Stimulated activated CD4-positive, alpha-beta T cell treated with anti-CD3 and anti-CD28 coated beads, Interleukin-1b, Interleukin-23, amount 100 ng/mL, for 24 hours (primary cell): ENCODE data around the gene ZIC2.
"Not testable (repeated sequence)": the region's sequence is repeated elsewhere in the genome, so short reads cannot be mapped to it uniquely, and the experiment has no call there.

Experiments used
- DNase-seq, 4 experiments: peaks; one replicate each; pipeline ENCODE4 v3.0.0-alpha.2; 2020; ENCODE audit warnings: low read depth in 4 of 4, low spot score in 1 of 4

Gene ZIC2

DNA sequence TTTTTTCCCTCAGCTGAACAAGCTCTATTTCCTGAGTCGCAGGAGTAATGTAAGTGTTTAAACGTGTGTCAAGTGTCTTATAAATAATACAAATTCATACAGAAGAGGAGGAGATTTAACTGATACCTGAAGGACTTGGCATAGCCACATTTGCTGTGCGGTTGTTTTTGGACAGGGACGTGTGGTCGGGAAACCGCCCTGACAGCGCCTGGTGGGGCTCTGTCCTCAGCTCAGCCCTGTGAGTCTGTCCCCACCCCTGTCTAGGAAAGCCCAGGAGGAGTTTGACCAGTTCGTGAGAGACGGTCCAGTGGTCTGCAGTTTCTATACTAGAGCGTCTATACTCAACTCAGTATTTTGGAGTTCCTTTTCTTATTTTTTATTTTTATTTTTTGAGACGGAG lies 16.7 kb downstream of the ZIC2 start:
- no peak for DNase-seq

DNA sequence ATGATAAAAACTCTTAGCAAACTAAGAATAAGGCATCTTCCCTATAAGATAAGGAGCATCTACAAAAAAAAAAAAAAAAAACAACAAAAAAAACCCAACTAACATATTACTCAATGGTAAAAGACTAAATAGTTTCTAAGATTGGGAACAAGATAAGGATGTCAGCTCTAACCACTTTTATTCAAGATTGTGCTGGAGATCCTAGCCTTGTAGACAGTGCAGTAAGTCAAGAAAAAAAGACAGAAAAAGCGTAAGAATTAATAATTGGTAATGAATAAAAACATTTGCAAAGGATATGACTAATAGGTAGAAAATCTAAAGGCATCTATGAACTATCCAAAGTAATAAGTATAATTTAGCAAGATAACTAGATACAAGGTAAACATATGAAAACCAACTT lies 33.0 kb downstream of the ZIC2 start:
- DNase-seq = no peak

DNA sequence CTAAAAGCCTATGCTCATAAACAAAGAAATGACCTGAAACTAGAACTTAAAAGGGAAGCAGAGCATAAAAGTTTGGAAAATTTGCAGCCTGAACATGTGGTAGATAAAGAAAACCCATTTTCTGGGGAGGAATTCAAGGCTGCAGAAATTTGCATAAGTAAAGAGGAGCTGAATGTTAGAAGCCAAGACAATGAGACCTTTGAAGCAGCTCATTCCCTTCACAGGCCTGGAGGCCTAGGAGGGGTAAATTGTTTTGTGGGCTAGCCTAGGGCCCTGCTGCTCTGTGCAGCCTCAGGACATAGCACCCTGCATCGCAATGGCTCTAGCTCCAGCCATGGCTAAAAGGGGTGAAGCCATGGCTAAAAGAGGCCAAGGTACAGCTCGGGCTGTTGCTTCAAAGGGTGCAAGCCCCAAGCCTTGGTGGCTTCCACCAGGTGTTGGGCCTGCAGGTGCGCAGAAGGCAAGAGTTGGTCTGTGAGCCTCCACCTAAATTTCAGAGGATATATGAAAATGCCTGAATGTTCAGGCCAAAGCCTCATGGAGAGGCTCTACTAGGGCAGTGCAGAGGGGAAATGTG lies 38.3 kb downstream of the ZIC2 start:
- DNase-seq = no peak

DNA sequence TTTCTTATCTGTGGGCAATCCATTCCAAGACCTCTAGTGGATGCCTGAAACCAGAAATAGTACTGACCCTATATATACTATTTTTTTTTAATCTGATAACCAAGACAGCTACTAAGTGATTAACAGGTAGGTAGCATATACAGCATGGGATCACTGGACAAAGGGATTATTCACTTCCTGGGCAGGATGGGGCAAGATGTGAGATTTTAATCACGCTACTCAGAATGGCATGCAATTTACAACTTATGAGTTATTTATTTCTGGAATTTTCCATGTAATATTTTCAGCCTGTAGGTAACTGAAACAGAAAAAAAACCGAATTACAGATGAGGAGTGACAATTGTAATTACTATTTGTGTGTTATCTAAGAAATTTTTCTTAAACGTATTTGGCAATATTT lies 41.2 kb downstream of the ZIC2 start:
- DNase-seq = no peak

DNA sequence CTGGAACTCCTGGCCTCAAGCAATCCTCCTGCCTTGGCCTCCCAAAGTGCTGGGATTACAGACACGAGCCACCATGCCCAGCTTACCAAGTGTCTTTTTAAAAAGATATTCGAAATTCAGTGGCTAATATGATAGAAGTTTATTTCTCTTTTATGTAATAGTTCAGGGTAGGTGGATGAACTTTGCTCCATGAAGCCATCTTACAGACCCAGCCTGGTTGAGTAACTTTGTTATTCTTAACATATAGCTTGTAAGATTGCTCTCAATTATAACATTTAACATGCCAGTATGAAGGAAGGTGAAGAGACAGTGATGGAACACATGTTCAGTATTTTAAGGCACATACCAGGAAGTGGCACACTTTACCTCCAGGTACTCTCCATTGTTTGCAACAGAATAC lies 42.4 kb downstream of the ZIC2 start:
- no peak for DNase-seq

DNA sequence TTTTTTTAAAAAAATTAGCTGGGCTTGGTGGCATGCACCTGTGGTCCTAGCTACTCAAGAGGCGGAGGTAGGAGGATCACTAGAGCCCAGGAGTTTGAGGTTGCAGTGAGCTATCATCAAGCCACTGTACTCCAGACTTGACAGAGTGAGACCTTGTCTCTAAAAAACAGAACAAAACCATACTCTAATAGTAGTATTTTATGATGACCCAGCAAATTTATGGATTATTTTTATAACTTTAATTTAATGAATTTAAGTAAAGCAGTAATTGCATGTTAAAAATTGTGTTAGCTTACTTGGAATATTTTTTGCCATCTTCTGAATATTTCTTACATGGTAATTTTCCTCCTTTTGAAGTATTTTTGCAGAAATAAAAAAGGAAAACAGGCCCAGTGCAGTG lies 48.3 kb downstream of the ZIC2 start:
- no peak for DNase-seq

DNA sequence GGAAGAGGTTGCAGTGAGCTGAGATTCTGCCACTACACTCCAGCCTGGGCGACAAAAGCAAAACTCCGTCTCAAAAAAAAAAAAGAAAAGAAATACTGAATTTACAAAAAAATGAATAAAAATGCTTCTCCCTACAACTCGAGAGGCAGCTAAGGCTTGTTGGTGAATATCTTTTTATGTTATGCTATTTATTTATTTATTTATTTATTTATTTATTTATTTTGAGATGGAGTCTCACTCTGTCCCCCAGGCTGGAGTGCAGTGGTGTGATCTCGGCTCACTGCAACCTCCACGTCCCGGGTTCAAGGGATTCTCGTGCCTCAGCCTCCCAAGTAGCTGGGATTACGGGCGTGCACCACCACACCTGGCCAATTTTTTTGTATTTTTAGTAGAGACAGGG lies 51.1 kb downstream of the ZIC2 start:
- not testable (repeated sequence) for DNase-seq

DNA sequence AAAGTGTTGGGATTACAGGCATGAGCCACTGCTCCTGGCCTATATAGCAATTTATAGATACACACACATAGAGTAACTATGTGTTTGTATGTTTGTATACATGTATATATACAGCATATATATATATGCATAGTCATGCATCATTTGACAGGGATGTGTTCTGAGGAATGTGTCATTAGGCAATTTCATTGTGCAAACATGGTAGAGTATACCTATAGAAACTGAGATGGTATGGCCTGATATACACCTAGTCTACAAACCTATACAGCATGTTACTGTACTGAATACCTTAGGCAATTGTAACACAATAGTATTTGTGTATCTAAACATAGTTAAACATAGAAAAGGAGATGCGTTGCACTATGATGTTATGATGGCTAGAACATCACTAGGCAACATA lies 54.4 kb downstream of the ZIC2 start:
- DNase-seq = no peak
